Mucosa of descending colon (tissue), 3 donors: ENCODE measurements around the gene CLNK. TPM values are rescaled to one million over a fixed set of nuclear protein-coding genes. Genes with fewer than 3 reads are reported as not detected.

Experiments
- ATAC-seq: fragments of 200-7000 bp; cut with Tn5 transposase; one replicate; pipeline ENCODE4 v1.9.1; 2020; ENCODE audit warnings: mild to moderate bottlenecking, moderate library complexity
- DNase-seq, 3 donors: peaks; one replicate each; pipeline ENCODE4 v3.0.0-alpha.2; 2020
- H3K36me3 ChIP-seq: fragments of 200-600 bp; one replicate; pipeline ENCODE4 v1.8.0; 2021; ENCODE audit warnings: low read depth, mild to moderate bottlenecking
- H3K4me1 ChIP-seq: fragments of 200-600 bp; one replicate; pipeline ENCODE4 v1.8.0; 2021; ENCODE audit warnings: low read depth, mild to moderate bottlenecking
- H3K4me3 ChIP-seq: fragments of 200-600 bp; one replicate; pipeline ENCODE4 v1.8.0; 2021; ENCODE audit warnings: mild to moderate bottlenecking
- H3K9me3 ChIP-seq: fragments of 200-600 bp; one replicate; pipeline ENCODE4 v1.8.0; 2021; ENCODE audit warnings: mild to moderate bottlenecking
- CTCF ChIP-seq: fragments of 200-600 bp; IDR thresholded peaks from one replicate; pipeline ENCODE4 v1.8.0; 2022; ENCODE audit warnings: antibody characterized with exemption, mild to moderate bottlenecking
- intact Hi-C, 2 donors: fragments of 100-400 bp; cut with DNase I in 1 of 2; cut with micrococcal nuclease in 1 of 2; formaldehyde crosslinking; loops; one replicate each; pipeline versions ENCODE4 v1.11.0 to v1.11.1; 2022; cut with DNase I, micrococcal nuclease
- total RNA-seq, 3 donors: library from RNA; stranded (reverse); fragmentation: NEBNext Ultra II Directional in 2 of 3; extraction: Animal tissue kit (Norgen Biotek cat#: 25700) in 2 of 3; gene quantifications; one replicate each; pipeline versions ENCODE4 v1.2.1 to v1.2.4, GENCODE V29; 2021 to 2023
- donor health status: DM: no; HTN: no; CAD: no; lungs with moderate emphysema.
- donor health status: DM: no; HTN: no; CAD: no.
- donor health status: DM: no; HTN: yes; CAD: no.

CLNK gene
- total RNA-seq, 3 donors from 2014 or later = 0.27 to 0.60 TPM; not detected in 1

- Histone ChIP-seq H3K9me3 (no peaks in the 10 kb centered on the region), H3K4me3 (no peak overlapping the region), H3K36me3 (no peaks in the 10 kb centered on the region), H3K4me1 (no peaks in the 10 kb centered on the region)
- ATAC-seq (peak; percentile 95), DNase-seq (peak; percentile 64 to 79 (median 69))
- peak; percentile 99 for TF ChIP-seq CTCF
- intact Hi-C loops = no loop called here
Observed at GRCh38 chr4:10461091-10461849, 223.3 kb downstream of the CLNK start.

GRCh38 chr4:10460313-10461047 lies 224.1 kb downstream of the CLNK start:
- H3K9me3 ChIP-seq = no peaks in the 10 kb centered on the region
- TF ChIP-seq CTCF = no peak
- no peak overlapping the region for H3K4me3 ChIP-seq
- ATAC-seq (no peak), DNase-seq (no peak)
- H3K4me1 ChIP-seq = no peaks in the 10 kb centered on the region
- intact Hi-C loops = no loop called here
- no peaks in the 10 kb centered on the region for H3K36me3 ChIP-seq

- no peak for TF ChIP-seq CTCF
- H3K9me3 ChIP-seq = no peaks in the 10 kb centered on the region
- ATAC-seq = no peak
- no peaks in the 10 kb centered on the region for H3K36me3 ChIP-seq
- DNase-seq = no peak
- H3K4me1 ChIP-seq = no peaks in the 10 kb centered on the region
- H3K4me3 ChIP-seq = no peak overlapping the region
- intact Hi-C loops = no loop called here
Observed at GRCh38 chr4:10459305-10459704, 225.3 kb downstream of the CLNK start.

- ATAC-seq (no peak), DNase-seq (peak; percentile 27 to 47 (median 29))
- no peaks in the 10 kb centered on the region for H3K36me3 ChIP-seq
- TF ChIP-seq CTCF = no peak
- intact Hi-C loops = no loop called here
- H3K4me1 ChIP-seq = no peaks in the 10 kb centered on the region
- no peaks in the 10 kb centered on the region for H3K9me3 ChIP-seq
- no peak overlapping the region for H3K4me3 ChIP-seq
Observed at GRCh38 chr4:10458177-10458576, 226.4 kb downstream of the CLNK start.

- Histone ChIP-seq H3K4me1 (no peaks in the 10 kb centered on the region), H3K36me3 (no peaks in the 10 kb centered on the region), H3K4me3 (peak within 1 kb of the TSS; percentile 35), H3K9me3 (no peaks in the 10 kb centered on the region)
- peak; percentile 72 to 84 (median 81) for DNase-seq
- ATAC-seq = peak; percentile 83
- intact Hi-C loops = no loop called here
- no peak for TF ChIP-seq CTCF
Observed at GRCh38 chr4:10457255-10457801, 227.2 kb downstream of the CLNK start, which contains the start of gene ZNF518B. Gene ZNF518B (minus strand): TSS chr4:10457426. CDS start chr4:10446328, 11,098 bp downstream.
